Endothelial cell of umbilical vein (primary cell): ENCODE measurements around the gene ELMO1. TPM values are rescaled to one million over a fixed set of nuclear protein-coding genes. Genes with fewer than 3 reads are reported as not detected.

Experiments
- BruUV-seq: library from RNA; stranded (reverse); fragments of 400-500 nt; replicated peaks from 2 replicates; lab custom pipeline; 2021; lab: Mats Ljungman, UMichigan
- CTCF ChIA-PET: fragments of 300-600, 350-600 bp; sonication (Branson Sonifier 250); formaldehyde crosslinking; loops from one replicate; lab custom pipeline; 2021; ENCODE audit warnings: antibody characterized with exemption, inconsistent platforms; lab: Charles Lee
- POLR2A ChIA-PET: fragments of 300-600, 350-600 bp; sonication (Branson Sonifier 250); formaldehyde crosslinking; loops from one replicate; lab custom pipeline; 2021; ENCODE audit warnings: antibody characterized with exemption, inconsistent platforms; lab: Charles Lee
- DNase-seq: peaks from one replicate; pipeline ENCODE4 v3.0.0-alpha.2; 2011; ENCODE audit warnings: low read depth, low spot score
- FAIRE-seq: peaks from 2 replicates; lab custom pipeline; 2011; peaks lifted over from hg19 to GRCh38; lab: Jason Lieb, UNC
- H2AFZ ChIP-seq: 2 replicates; pipeline ENCODE4 v1.6.0; 2012; ENCODE audit warnings: low read depth, low read length, control low read depth, inconsistent platforms
- H3K27ac ChIP-seq: 2 replicates; pipeline ENCODE4 v1.5.1; 2011; ENCODE audit warnings: low read depth, mild to moderate bottlenecking, control low read depth, low read length, moderate library complexity; ENCODE audit not compliant: insufficient read depth
- H3K27me3 ChIP-seq, 2 experiments: 2 replicates each; pipeline versions ENCODE4 v1.6.0 to v1.6.1; 2011; ENCODE audit warnings: low read length in 2 of 2, mixed read lengths in 1 of 2; ENCODE audit not compliant: control insufficient read depth in 2 of 2, insufficient read depth in 2 of 2
- H3K36me3 ChIP-seq, 2 experiments: 2 replicates in 1 of 2; 3 replicates in 1 of 2; pipeline ENCODE4 v1.5.1; 2011; ENCODE audit warnings: low read length in 2 of 2, mild to moderate bottlenecking in 1 of 2, moderate library complexity in 1 of 2; ENCODE audit not compliant: control insufficient read depth in 2 of 2, insufficient read depth in 2 of 2; ENCODE audit errors: extremely low read depth in 1 of 2
- H3K4me1 ChIP-seq: 3 replicates; pipeline ENCODE4 v1.5.1; 2011; ENCODE audit warnings: mild to moderate bottlenecking, low read length; ENCODE audit not compliant: control insufficient read depth, insufficient read depth; ENCODE audit errors: extremely low read depth
- H3K4me2 ChIP-seq: 2 replicates; pipeline ENCODE4 v1.6.1; 2011; ENCODE audit warnings: low read length, control low read depth, mixed read lengths; ENCODE audit not compliant: insufficient read depth
- H3K4me3 ChIP-seq, 3 experiments: fragments of 200-600 bp in 1 of 3; sonication (generic), shearing (Covaris generic) in 1 of 3; replicated peaks in 1 of 3; 2 replicates each; pipeline ENCODE4 v1.5.1; 2011 to 2016; ENCODE audit warnings: control low read depth in 3 of 3, low read length in 3 of 3, mild to moderate bottlenecking in 2 of 3, inconsistent platforms in 1 of 3, low read depth in 1 of 3, moderate library complexity in 1 of 3; ENCODE audit not compliant: insufficient read depth in 1 of 3
- H3K79me2 ChIP-seq: 2 replicates; pipeline ENCODE4 v1.6.0; 2012; ENCODE audit warnings: low read length, inconsistent platforms; ENCODE audit not compliant: control insufficient read depth, insufficient read depth
- H3K9ac ChIP-seq: replicated peaks from 2 replicates; pipeline ENCODE3; 2011; ENCODE audit warnings: low read length, control low read depth; ENCODE audit not compliant: insufficient read depth; ENCODE audit errors: extremely low read depth
- H3K9me1 ChIP-seq: replicated peaks from 3 replicates; pipeline ENCODE4 v1.6.0; 2011; ENCODE audit warnings: mild to moderate bottlenecking, low read length; ENCODE audit not compliant: control insufficient read depth, insufficient read depth; ENCODE audit errors: extremely low read depth
- H3K9me3 ChIP-seq: replicated peaks from 2 replicates; pipeline ENCODE4 v1.5.1; 2012; ENCODE audit warnings: low read length, inconsistent platforms; ENCODE audit not compliant: control insufficient read depth, insufficient read depth
- H4K20me1 ChIP-seq: replicated peaks from 2 replicates; pipeline ENCODE3; 2011; ENCODE audit warnings: mild to moderate bottlenecking, low read length; ENCODE audit not compliant: control insufficient read depth, insufficient read depth; ENCODE audit errors: extremely low read depth
- CTCF ChIP-seq, 2 donors: IDR thresholded peaks; 1 replicate in 1 of 2; 2 replicates in 1 of 2; pipeline ENCODE4 v1.5.1; 2011; ENCODE audit warnings: low read length in 2 of 2, mild to moderate bottlenecking in 2 of 2, moderate library complexity in 2 of 2, control low read depth in 1 of 2, inconsistent platforms in 1 of 2, low read depth in 1 of 2; ENCODE audit not compliant: insufficient read depth in 1 of 2; ENCODE audit errors: extremely low read depth in 1 of 2
- EZH2 ChIP-seq: IDR thresholded peaks from 2 replicates; pipeline ENCODE4 v1.6.1; 2012; ENCODE audit warnings: borderline replicate concordance, low read depth, mild to moderate bottlenecking, moderate library complexity, low read length, inconsistent platforms; ENCODE audit not compliant: severe bottlenecking
- FOS ChIP-seq: IDR thresholded peaks from 2 replicates; pipeline ENCODE4 v1.6.1; 2011; ENCODE audit warnings: mild to moderate bottlenecking, low read length, moderate library complexity, borderline replicate concordance; ENCODE audit not compliant: insufficient read depth
- GATA2 ChIP-seq: IDR thresholded peaks from 2 replicates; pipeline ENCODE4 v1.7.0; 2011; ENCODE audit warnings: low read depth, mild to moderate bottlenecking, moderate library complexity, mixed read lengths, low read length; ENCODE audit not compliant: insufficient read length, insufficient read depth
- JUN ChIP-seq: IDR thresholded peaks from 2 replicates; pipeline ENCODE4 v1.6.1; 2011; ENCODE audit warnings: borderline replicate concordance, low read depth; ENCODE audit not compliant: insufficient read length, insufficient read depth
- MYC ChIP-seq: IDR thresholded peaks from one replicate; pipeline ENCODE4 v1.6.1; 2011; ENCODE audit warnings: mild to moderate bottlenecking, low read depth, low read length
- POLR2A ChIP-seq: IDR thresholded peaks from 2 replicates; pipeline ENCODE4 v1.6.1; 2012; ENCODE audit warnings: low read depth, mild to moderate bottlenecking, control low read depth, low read length
- POLR2AphosphoS5 ChIP-seq: IDR thresholded peaks from 2 replicates; pipeline ENCODE4 v1.6.1; 2012; ENCODE audit warnings: low read depth, mild to moderate bottlenecking, control low read depth, low read length, moderate library complexity; ENCODE audit not compliant: insufficient read depth
- dilution Hi-C: fragments of 300-500 bp; cut with MboI; formaldehyde crosslinking; loops from one replicate; pipeline ENCODE4 v1.15.0; 2019; ENCODE audit warnings: low sequenced_read_pairs; ENCODE audit not compliant: extremely low pct_ligation_motif_present
- intact Hi-C: fragments of 100-400 bp; cut with micrococcal nuclease; formaldehyde crosslinking; loops from one replicate; pipeline ENCODE4 v1.10.0; 2022
- polyA plus RNA-seq, 4 experiments: library from polyadenylated mRNA; depleted of rRNA in 3 of 4; stranded (reverse) in 3 of 4; unstranded in 1 of 4; fragments of >200 nt; gene quantifications; 2 replicates each; pipeline versions ENCODE4 v1.2.1 to v1.2.3, GENCODE V29; 2011 to 2012; ENCODE audit warnings: missing spikeins in 1 of 4
- total RNA-seq: library from RNA; stranded (reverse); gene quantifications from 2 replicates; pipeline ENCODE4 v1.2.3, GENCODE V29; 2021
- TF ChIP-seq, protein P1 (sequence below): IDR thresholded peaks from 2 replicates; pipeline ENCODE4 v1.6.1; 2011; ENCODE audit not compliant: insufficient read depth, insufficient read length

The ELMO1 gene
- total and polyA plus RNA-seq, 2 donors (not counting 3 experiments of a cell fraction or from before 2014, with no cell fraction given) = 17.0 to 30.6 TPM

DNA sequence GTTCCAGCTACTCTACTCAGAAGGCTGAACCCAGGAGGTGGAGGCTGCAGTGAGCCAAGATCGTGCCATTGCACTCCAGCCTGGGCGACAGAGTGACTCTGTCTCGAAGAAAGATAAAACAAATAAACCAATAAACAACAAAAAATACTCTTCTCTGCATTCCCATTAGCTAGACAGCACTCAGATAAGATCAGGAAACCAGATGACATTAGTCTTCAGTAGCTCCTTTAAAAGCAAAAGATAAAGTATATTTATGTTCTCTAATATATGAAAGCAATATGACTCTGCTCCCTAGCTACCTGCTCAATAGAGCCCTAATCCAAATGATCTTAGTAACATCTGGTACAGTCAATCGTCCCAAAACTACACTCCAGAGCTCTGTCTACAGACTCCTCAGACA is 212.9 kb downstream of the ELMO1 start:
- POLR2A ChIA-PET = no interaction called here
- CTCF ChIA-PET = interaction anchor here (0.7 to 4.5 kb wide), 14 partner anchors 20 to 599 kb away, joined by 3 to 72 read pairs (median 5); no protein-coding TSS in a partner anchor
- DNase-seq (no peak), FAIRE-seq (no peak)
- Histone ChIP-seq H3K9ac (no peak overlapping the region), H3K9me1 (no peaks in the 10 kb centered on the region), H3K4me3 (no peak overlapping the region), H2AFZ (no peak overlapping the region), H3K27me3 (no peaks in the 10 kb centered on the region), H3K79me2 (no peaks in the 10 kb centered on the region), H3K27ac (no peak overlapping the region), H3K36me3 (no peaks in the 10 kb centered on the region), H4K20me1 (no peaks in the 10 kb centered on the region), H3K9me3 (no peaks in the 10 kb centered on the region), H3K4me2 (no peak overlapping the region), H3K4me1 (no peaks in the 10 kb centered on the region)
- BruUV-seq = no TSS peak
- dilution Hi-C loops = no loop called here
- TF ChIP-seq POLR2AphosphoS5 (no peak), MYC (no peak), JUN (no peak), EZH2 (no peak), GATA2 (no peak), POLR2A (no peak), CTCF (IDR thresholded peaks at IDR 0.05; ENCODE audit: extremely low read depth in 1 of 2, insufficient read depth in 1 of 2, low read depth in 1 of 2, low read length in 2 of 2) (no peak), FOS (no peak)
- TF ChIP-seq, protein P1, sequence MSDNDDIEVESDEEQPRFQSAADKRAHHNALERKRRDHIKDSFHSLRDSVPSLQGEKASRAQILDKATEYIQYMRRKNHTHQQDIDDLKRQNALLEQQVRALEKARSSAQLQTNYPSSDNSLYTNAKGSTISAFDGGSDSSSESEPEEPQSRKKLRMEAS = no peak
- intact Hi-C loops = loop anchor here (1.0 to 10.0 kb wide), 7 partner anchors 116 to 616 kb away; partner anchors contain the start of gene ELMO1
